Measurements from ENCODE around the gene TEX10.

The TEX10 gene

DNA sequence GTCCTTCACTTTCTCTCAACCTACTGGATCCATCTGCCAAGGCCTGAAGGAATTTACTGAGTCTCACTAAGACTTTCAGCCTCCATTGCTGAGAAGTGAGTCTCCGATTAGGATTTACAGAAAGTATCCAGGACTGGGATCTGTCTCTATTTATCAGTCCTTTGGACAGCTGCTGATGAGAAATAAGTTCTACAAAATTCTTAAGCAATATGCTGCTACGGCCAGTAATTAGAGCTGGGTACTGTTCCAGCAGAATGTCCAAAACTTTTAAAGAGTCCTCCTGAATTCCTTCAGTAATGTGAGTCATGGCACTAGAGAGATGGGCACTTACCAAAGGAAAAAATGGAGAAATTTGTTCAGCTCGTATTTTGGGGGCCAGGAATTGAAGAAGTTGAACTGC lies 5.9 kb downstream of the TEX10 start (continued):
- TF ChIP-seq PRDM2 (tag by site-specific recombination; IDR thresholded peaks at IDR 0.05; ENCODE audit: borderline replicate concordance): no peak

DNA sequence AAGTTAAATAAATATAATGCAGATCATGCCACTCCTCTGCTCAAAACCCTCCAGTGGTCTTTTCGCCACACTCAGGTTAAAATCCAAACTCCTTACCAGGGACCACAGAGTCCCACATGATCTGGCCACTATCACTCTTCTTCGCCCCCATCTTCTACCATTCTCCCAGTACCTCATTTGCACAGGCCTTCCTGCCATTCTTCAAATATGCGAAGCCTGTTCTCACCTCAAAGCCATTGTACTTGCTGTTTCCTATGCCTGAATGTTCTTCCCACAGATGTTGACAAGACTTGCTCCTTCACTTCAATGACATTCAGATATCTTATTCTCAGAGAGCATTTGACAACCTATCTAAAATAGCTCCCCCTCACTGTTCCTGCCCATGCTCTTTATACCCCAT lies 10.9 kb downstream of the TEX10 start:
- Histone ChIP-seq H3K9me3 (ENCODE audit: control insufficient read depth, insufficient read depth, low read depth, low read length) (no peaks in the 10 kb centered on the region), H3K36me3 (ENCODE audit: control insufficient read depth in 2 of 2, insufficient read depth in 1 of 2, low read length in 2 of 2) (peaks cover 7 to 57% of the 10 kb centered on the region in 2 experiments), H3K4me3 (ENCODE audit: low read depth, low read length) (no peak overlapping the region), H3K27ac (ENCODE audit: extremely low read depth, low read depth, low read length) (no peak overlapping the region), H3K4me1 (ENCODE audit: control insufficient read depth, insufficient read depth, low read length) (no peaks in the 10 kb centered on the region)
- POLR2A ChIA-PET: interaction anchor here (1.2 kb wide), 1 partner anchor 10 kb away, joined by 3 read pairs; the partner anchor contains the start of gene TEX10
- CTCF ChIA-PET: interaction anchor here (0.8 to 6.0 kb wide), 2 partner anchors 14 to 17 kb away, joined by 4 to 39 read pairs; no protein-coding TSS in a partner anchor
- no peak for TF ChIP-seq ZNF248 (tag by site-specific recombination; IDR thresholded peaks at IDR 0.05)
- no peak for TF ChIP-seq SCRT1 (tag by site-specific recombination; IDR thresholded peaks at IDR 0.05; ENCODE audit: borderline replicate concordance)
- no peak for TF ChIP-seq ZNF155 (tag by site-specific recombination; IDR thresholded peaks at IDR 0.05)
- TF ChIP-seq ZNF624 (tag by site-specific recombination; IDR thresholded peaks at IDR 0.05): no peak
- no peak for TF ChIP-seq ZNF658 (tag by site-specific recombination; IDR thresholded peaks at IDR 0.05)
- TF ChIP-seq BCL11B (tag by site-specific recombination; IDR thresholded peaks at IDR 0.05; ENCODE audit: low read depth): no peak
- TF ChIP-seq ZNF23 (tag by site-specific recombination; IDR thresholded peaks at IDR 0.05; ENCODE audit: borderline replicate concordance): no peak
- TF ChIP-seq ZNF660 (tag by site-specific recombination; IDR thresholded peaks at IDR 0.05): no peak
- no peak for TF ChIP-seq ZNF548 (tag by site-specific recombination; IDR thresholded peaks at IDR 0.05)
- no peak for TF ChIP-seq EGR2 (tag by site-specific recombination; IDR thresholded peaks at IDR 0.05; ENCODE audit: low read depth)
- TF ChIP-seq ZSCAN5A (tag by site-specific recombination; IDR thresholded peaks at IDR 0.05): no peak
- TF ChIP-seq ZNF37A (tag by site-specific recombination; IDR thresholded peaks at IDR 0.05): no peak
- TF ChIP-seq, protein P1, sequence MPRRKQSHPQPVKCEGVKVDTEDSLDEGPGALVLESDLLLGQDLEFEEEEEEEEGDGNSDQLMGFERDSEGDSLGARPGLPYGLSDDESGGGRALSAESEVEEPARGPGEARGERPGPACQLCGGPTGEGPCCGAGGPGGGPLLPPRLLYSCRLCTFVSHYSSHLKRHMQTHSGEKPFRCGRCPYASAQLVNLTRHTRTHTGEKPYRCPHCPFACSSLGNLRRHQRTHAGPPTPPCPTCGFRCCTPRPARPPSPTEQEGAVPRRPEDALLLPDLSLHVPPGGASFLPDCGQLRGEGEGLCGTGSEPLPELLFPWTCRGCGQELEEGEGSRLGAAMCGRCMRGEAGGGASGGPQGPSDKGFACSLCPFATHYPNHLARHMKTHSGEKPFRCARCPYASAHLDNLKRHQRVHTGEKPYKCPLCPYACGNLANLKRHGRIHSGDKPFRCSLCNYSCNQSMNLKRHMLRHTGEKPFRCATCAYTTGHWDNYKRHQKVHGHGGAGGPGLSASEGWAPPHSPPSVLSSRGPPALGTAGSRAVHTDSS (tag by site-specific recombination; IDR thresholded peaks at IDR 0.05): no peak
- no peak for TF ChIP-seq ZNF169 (tag by site-specific recombination; IDR thresholded peaks at IDR 0.05)
- TF ChIP-seq, protein P2, sequence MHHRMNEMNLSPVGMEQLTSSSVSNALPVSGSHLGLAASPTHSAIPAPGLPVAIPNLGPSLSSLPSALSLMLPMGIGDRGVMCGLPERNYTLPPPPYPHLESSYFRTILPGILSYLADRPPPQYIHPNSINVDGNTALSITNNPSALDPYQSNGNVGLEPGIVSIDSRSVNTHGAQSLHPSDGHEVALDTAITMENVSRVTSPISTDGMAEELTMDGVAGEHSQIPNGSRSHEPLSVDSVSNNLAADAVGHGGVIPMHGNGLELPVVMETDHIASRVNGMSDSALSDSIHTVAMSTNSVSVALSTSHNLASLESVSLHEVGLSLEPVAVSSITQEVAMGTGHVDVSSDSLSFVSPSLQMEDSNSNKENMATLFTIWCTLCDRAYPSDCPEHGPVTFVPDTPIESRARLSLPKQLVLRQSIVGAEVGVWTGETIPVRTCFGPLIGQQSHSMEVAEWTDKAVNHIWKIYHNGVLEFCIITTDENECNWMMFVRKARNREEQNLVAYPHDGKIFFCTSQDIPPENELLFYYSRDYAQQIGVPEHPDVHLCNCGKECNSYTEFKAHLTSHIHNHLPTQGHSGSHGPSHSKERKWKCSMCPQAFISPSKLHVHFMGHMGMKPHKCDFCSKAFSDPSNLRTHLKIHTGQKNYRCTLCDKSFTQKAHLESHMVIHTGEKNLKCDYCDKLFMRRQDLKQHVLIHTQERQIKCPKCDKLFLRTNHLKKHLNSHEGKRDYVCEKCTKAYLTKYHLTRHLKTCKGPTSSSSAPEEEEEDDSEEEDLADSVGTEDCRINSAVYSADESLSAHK (tag by site-specific recombination; IDR thresholded peaks at IDR 0.05): no peak
- no peak for TF ChIP-seq INSM2 (tag by site-specific recombination; IDR thresholded peaks at IDR 0.05)
